ENCODE data around the gene SBSN. TPM values are rescaled to one million over a fixed set of nuclear protein-coding genes. Genes with fewer than 3 reads are reported as not detected.

Gene SBSN
- total and polyA plus RNA-seq, 10 of the 15 experiments (the other 5 are each of a cell fraction or from before 2014, with no cell fraction given) = 0.09 TPM; not detected in 9

DNA sequence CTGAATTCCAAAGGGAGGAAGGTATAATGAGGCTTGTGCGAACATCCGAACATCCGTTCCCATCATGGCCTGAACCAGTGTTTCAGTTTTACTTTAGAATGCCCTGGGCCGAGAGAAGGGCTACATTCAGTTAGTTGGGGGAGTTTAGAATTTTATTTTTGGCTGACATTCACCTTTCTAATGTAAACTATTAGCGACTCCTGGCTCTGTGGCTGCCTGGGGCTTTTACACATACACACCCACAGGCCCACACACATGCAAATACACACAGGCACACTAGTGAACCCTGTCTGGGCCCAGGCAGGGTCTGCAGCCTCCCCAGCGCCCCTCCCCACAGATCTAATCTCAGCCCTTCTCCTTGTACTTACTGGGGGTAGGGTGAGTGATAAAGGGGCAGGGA, 11.2 kb upstream of the SBSN start (continued):
- TF ChIP-seq NFIC (IDR thresholded peaks at IDR 0.05; ENCODE audit: low read depth, low read length) (no peak), ATF7 (IDR thresholded peaks at IDR 0.05; ENCODE audit: low read depth) (no peak), CBX5 (IDR thresholded peaks at IDR 0.05; ENCODE audit: low read depth) (no peak), NRF1 (conservative IDR thresholded peaks at IDR 0.05; ENCODE audit: low read depth, low read length) (no peak), NFXL1 (IDR thresholded peaks at IDR 0.05; ENCODE audit: borderline replicate concordance) (no peak), ZNF24 (IDR thresholded peaks at IDR 0.05) (no peak), CREB1 (IDR thresholded peaks at IDR 0.05; ENCODE audit: low read depth) (no peak)
- TF ChIP-seq, protein P1, sequence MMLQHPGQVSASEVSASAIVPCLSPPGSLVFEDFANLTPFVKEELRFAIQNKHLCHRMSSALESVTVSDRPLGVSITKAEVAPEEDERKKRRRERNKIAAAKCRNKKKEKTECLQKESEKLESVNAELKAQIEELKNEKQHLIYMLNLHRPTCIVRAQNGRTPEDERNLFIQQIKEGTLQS (IDR thresholded peaks at IDR 0.05; ENCODE audit: borderline replicate concordance, extremely low read depth, low read depth, low read length) = no peak

DNA sequence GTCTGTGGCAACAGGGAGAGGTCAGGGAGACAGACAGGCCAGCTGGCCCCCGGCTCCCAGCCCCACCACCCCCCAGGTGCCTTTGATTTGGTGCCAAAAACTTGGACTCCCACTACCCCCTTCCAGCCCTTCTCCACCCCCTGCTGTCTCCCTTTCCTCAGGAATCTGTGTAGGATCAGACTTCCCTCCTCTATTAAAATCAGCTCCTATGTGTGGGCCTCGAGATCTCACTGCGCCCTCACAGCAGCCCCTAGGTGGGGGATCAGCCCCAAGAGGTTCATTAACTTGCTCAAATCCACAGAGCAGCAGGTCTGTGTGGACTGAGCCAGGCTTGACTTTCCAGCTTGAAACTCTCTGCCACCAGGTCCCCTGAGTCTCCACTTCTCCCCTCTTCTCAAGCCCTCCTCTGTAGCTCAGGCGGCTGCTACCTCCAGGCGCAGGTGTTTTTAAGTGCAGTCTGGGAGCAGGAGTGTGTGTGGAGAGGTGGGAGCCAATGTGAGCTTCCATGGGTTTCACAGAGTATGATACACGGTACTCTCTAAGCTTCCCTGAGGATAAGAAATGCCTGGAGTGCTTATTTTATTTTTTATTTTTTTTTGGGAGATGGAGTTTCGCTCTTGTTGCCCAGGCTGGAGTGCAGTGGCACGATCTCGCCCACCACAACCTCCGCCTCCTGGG, 6.8 kb upstream of the SBSN start:
- ChIA-PET RAD21 (ENCODE audit: unreplicated experiment) (no interaction called here), POLR2A (no interaction called here), SMC1A (ENCODE audit: uncharacterized antibody, unreplicated experiment) (no interaction called here), CTCF (interaction anchor here (0.8 to 1.0 kb wide), 3 partner anchors 24 to 128 kb away, joined by 3 to 4 read pairs (median 3); no protein-coding TSS in a partner anchor)
- H3K4me1 ChIP-seq (ENCODE audit: control insufficient read depth, insufficient read depth, low read length) = peaks cover 13% of the 10 kb centered on the region
- in situ Hi-C loops (cut with MboI) = no loop called here
- no peaks in the 10 kb centered on the region for H3K36me3 ChIP-seq (ENCODE audit: control insufficient read depth in 2 of 2, insufficient read depth in 2 of 2, low read length in 1 of 2)
- peaks cover 0 to 3% of the 10 kb centered on the region in 2 experiments; a peak in 3 of 4 replicates for H3K27me3 ChIP-seq (replicated peaks in 1 of 2; ENCODE audit: control insufficient read depth in 2 of 2, insufficient read depth in 2 of 2, low read length in 1 of 2)
- TF ChIP-seq ZBED1 (IDR thresholded peaks at IDR 0.05; ENCODE audit: borderline replicate concordance) (no peak), SMARCA5 (IDR thresholded peaks at IDR 0.05) (no peak), NFIC (IDR thresholded peaks at IDR 0.05; ENCODE audit: low read depth, low read length) (no peak), STAT3 (IDR thresholded peaks at IDR 0.05; ENCODE audit: low read depth, low read length) (no peak), YBX1 (IDR thresholded peaks at IDR 0.05) (no peak), SMAD5 (IDR thresholded peaks at IDR 0.05; ENCODE audit: low read depth) (no peak)
- TF ChIP-seq, protein P2, sequence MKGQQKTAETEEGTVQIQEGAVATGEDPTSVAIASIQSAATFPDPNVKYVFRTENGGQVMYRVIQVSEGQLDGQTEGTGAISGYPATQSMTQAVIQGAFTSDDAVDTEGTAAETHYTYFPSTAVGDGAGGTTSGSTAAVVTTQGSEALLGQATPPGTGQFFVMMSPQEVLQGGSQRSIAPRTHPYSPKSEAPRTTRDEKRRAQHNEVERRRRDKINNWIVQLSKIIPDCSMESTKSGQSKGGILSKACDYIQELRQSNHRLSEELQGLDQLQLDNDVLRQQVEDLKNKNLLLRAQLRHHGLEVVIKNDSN (IDR thresholded peaks at IDR 0.05; ENCODE audit: borderline replicate concordance, extremely low read length, insufficient read depth, low read depth, low read length) = no peak
- H3K27ac ChIP-seq (ENCODE audit: control insufficient read depth, insufficient read depth) = no peak overlapping the region
- no TSS peak for BruUV-seq (replicated peaks)
- H2AFZ ChIP-seq (ENCODE audit: control insufficient read depth, low read depth, low read length) = no peak overlapping the region
- H3K9ac ChIP-seq (ENCODE audit: control insufficient read depth, insufficient read depth, low read length) = no peak overlapping the region
- DNase-seq (ENCODE audit: low read depth, low spot score) (no peak), FAIRE-seq (no peak), ATAC-seq (no peak; the same call in 2 of the 3 replicates)
- WGBS (ENCODE audit: insufficient coverage, insufficient replicate concordance, low lambda C conversion rate, missing lambda C conversion rate) = 71% methylated on average over 10 of the region's 10 CpGs
- H3K4me2 ChIP-seq (ENCODE audit: control insufficient read depth, insufficient read depth) = no peak overlapping the region
- intact Hi-C loops (cut with micrococcal nuclease; ENCODE audit: unreplicated experiment) = no loop called here
- no peak overlapping the region for H3K4me3 ChIP-seq
- H3K79me2 ChIP-seq (ENCODE audit: control insufficient read depth, insufficient read depth, low read length) = no peaks in the 10 kb centered on the region
- no peaks in the 10 kb centered on the region for H3K9me3 ChIP-seq (replicated peaks; ENCODE audit: control insufficient read depth, insufficient read depth, low read length)
- H4K20me1 ChIP-seq (ENCODE audit: control insufficient read depth, insufficient read depth) = no peaks in the 10 kb centered on the region

All from GM12878 (cell line).